Ovary (tissue), 9 donors: ENCODE measurements around the gene HTRA3. TPM values are rescaled to one million over a fixed set of nuclear protein-coding genes. Genes with fewer than 3 reads are reported as not detected.

Experiments used
- DNase-seq, 5 donors: peaks; one replicate each; pipeline ENCODE4 v3.0.0-alpha.2; 2019 to 2020
- H3K27ac ChIP-seq, 2 donors: fragments of 200-600 bp; one replicate each; pipeline versions ENCODE4 v1.5.1 to v1.8.0; 2019 to 2022
- H3K27me3 ChIP-seq: fragments of 200-600 bp; one replicate; pipeline ENCODE4 v1.8.0; 2022
- H3K36me3 ChIP-seq: fragments of 200-600 bp; sonication (generic); one replicate; pipeline ENCODE4 v1.5.1; 2019
- H3K4me1 ChIP-seq: one replicate; pipeline ENCODE4 v1.8.1; 2013; ENCODE audit warnings: mild to moderate bottlenecking, moderate library complexity; ENCODE audit not compliant: insufficient read depth
- H3K4me3 ChIP-seq: fragments of 200-600 bp; sonication (generic); one replicate; pipeline ENCODE4 v1.5.1; 2017
- H3K9me3 ChIP-seq, 2 donors: fragments of 200-600 bp in 1 of 2; sonication (generic) in 1 of 2; one replicate each; pipeline versions ENCODE4 v1.5.1 to v1.8.1; 2013 to 2019; ENCODE audit warnings: mild to moderate bottlenecking in 1 of 2, moderate library complexity in 1 of 2
- CTCF ChIP-seq, 3 donors: fragments of 450-650 bp in 2 of 3; fragments of 200-600 bp in 1 of 3; IDR thresholded peaks; one replicate each; pipeline versions ENCODE4 v1.5.1 to v1.8.0; 2016 to 2022; ENCODE audit warnings: antibody characterized with exemption in 3 of 3, mild to moderate bottlenecking in 1 of 3
- EP300 ChIP-seq: sonication (generic); formaldehyde crosslinking; IDR thresholded peaks from one replicate; pipeline ENCODE4 v1.6.1; 2017; ENCODE audit warnings: antibody characterized with exemption
- POLR2A ChIP-seq: fragments of 450-650 bp; IDR thresholded peaks from one replicate; pipeline ENCODE4 v1.6.1; 2017; ENCODE audit warnings: antibody characterized with exemption, mild to moderate bottlenecking, moderate library complexity
- WGBS, 3 donors: extraction: QIAGEN DNeasy Blood & Tissue Kit in 1 of 3; methylation state at CpG; one replicate each; pipeline versions ENCODE4 v1.1.5 to v1.1.7; 2013 to 2017; 5-methylcytosine and 5-hydroxymethylcytosine counted together
- intact Hi-C, 4 donors: fragments of 100-400 bp; cut with DNase I; formaldehyde crosslinking; loops; one replicate each; pipeline versions ENCODE4 v1.11.0 to v1.15.1; 2022 to 2023
- polyA plus RNA-seq, 2 donors: library from polyadenylated mRNA; stranded (reverse); fragments of 200-250 nt in 1 of 2; fragments of 350-450 nt in 1 of 2; fragmentation: Illumina TruSeq in 1 of 2; extraction: RNeasy Lipid Tissue Mini Kit (QIAGEN cat#74804) in 1 of 2; gene quantifications; one replicate each; pipeline ENCODE4 v1.2.3, GENCODE V29; 2013 to 2014
- total RNA-seq, 7 donors: library from RNA; depleted of rRNA in 2 of 7; stranded (reverse); fragments of >200 nt in 2 of 7; fragmentation: NEBNext Ultra II Directional in 3 of 7; extraction: Animal tissue kit (Norgen Biotek cat#: 25700) in 3 of 7; gene quantifications; one replicate each; pipeline versions ENCODE4 v1.1.0 to v1.2.4, GENCODE V29; 2016 to 2023
- donor health status: DM: no; HTN: no; CAD: no; lungs with moderate emphysema.
- donor health status: DM: no; HTN: no; CAD: no.
- donor health status: Bipolar disorder and iron deficiency.
- donor health status: DM: yes; HTN: yes; CAD: no.
- donor health status: DM: no; HTN: no; CAD: no.
- donor health status: DM: yes; HTN: yes; CAD: no.

The HTRA3 gene
- total and polyA plus RNA-seq, 9 donors, result 36.2 to 163 (median 64.7) TPM

GRCh38 chr4:8244001-8244757 lies 25.4 kb upstream of the HTRA3 start:
- Histone ChIP-seq H3K9me3 (no peaks in the 10 kb centered on the region), H3K27ac (no peak overlapping the region), H3K27me3 (no peaks in the 10 kb centered on the region), H3K36me3 (no peaks in the 10 kb centered on the region), H3K4me1 (peaks cover 3% of the 10 kb centered on the region), H3K4me3 (no peak overlapping the region)
- no peak for DNase-seq
- TF ChIP-seq POLR2A (no peak), EP300 (no peak), CTCF (IDR thresholded peaks at IDR 0.05) (no peak)
- intact Hi-C loops, result loop anchor here in 1 of 4 donors (2.0 to 10.0 kb wide), 2 partner anchors 23 to 361 kb away; no protein-coding TSS in a partner anchor
- WGBS, 3 donors, result 88 to 92% (median 89%) methylated on average over 18 of the region's 18 CpGs

DNA sequence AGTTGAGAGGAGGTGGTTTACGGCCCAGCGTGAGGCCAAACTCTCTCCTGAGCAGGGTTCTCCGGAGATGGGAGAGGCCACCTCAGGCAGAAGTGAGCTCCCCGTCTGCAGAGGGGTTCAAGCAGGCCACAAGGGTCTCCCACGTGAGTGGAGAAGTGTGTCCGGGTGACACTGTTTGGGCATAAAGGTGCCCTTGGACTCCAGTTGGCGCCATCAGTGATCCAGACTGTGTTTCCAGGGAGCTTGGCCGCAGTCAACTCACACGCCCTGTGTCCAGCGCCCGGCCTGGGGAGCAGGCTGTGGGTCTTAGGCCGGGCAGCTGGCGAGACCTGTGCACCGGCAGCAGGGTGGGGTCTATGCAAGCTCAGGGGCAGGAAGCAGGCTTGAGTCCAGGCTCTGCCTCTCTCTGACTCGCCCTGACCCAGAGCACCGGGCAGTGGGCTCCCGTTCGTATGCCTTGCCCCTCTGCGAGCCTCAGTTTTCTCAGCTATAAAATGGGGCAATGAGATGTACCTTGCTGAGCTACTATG lies 24.6 kb upstream of the HTRA3 start:
- DNase-seq, result no peak
- Histone ChIP-seq H3K27me3 (no peaks in the 10 kb centered on the region), H3K9me3 (no peaks in the 10 kb centered on the region), H3K4me1 (peaks cover 3% of the 10 kb centered on the region), H3K4me3 (no peak overlapping the region), H3K27ac (no peak overlapping the region), H3K36me3 (no peaks in the 10 kb centered on the region)
- intact Hi-C loops, result loop anchor here in 2 of 4 donors (2.0 to 10.0 kb wide), 3 partner anchors 22 to 360 kb away; no protein-coding TSS in a partner anchor
- TF ChIP-seq EP300 (no peak), POLR2A (no peak), CTCF (IDR thresholded peaks at IDR 0.05) (no peak)
- WGBS, 3 donors, result 93 to 98% (median 96%) methylated on average over 18 to 19 of the region's 19 CpGs

GRCh38 chr4:8245884-8246833 lies 23.4 kb upstream of the HTRA3 start:
- WGBS, 3 donors, result 86 to 90% (median 90%) methylated on average over 31 of the region's 31 CpGs
- H3K4me1 ChIP-seq, result peaks cover 3% of the 10 kb centered on the region
- intact Hi-C loops, result loop anchor here in 2 of 4 donors (2.0 to 10.0 kb wide), 3 partner anchors 21 to 359 kb away; no protein-coding TSS in a partner anchor
- no peaks in the 10 kb centered on the region for H3K27me3 ChIP-seq
- H3K27ac ChIP-seq, result no peak overlapping the region
- no peaks in the 10 kb centered on the region for H3K36me3 ChIP-seq
- peak in 1 of 5 donors; percentile 10 for DNase-seq
- H3K9me3 ChIP-seq, result no peaks in the 10 kb centered on the region
- no peak for TF ChIP-seq POLR2A
- no peak for TF ChIP-seq CTCF (IDR thresholded peaks at IDR 0.05)
- TF ChIP-seq EP300, result no peak
- H3K4me3 ChIP-seq, result no peak overlapping the region
